GM23248 (cell line): ENCODE data around the gene PAIP1. TPM values are rescaled to one million over a fixed set of nuclear protein-coding genes. Genes with fewer than 3 reads are reported as not detected.

Experiments
- DNase-seq: peaks from one replicate; pipeline ENCODE4 v3.0.0-alpha.2; 2015
- H2AFZ ChIP-seq: fragments of 200-600 bp; sonication (generic); 2 replicates; pipeline ENCODE4 v1.6.1; 2016; ENCODE audit warnings: antibody characterized with exemption
- H3F3A ChIP-seq: fragments of 200-600 bp; sonication (generic); 2 replicates; pipeline ENCODE4 v1.6.1; 2016; ENCODE audit warnings: mild to moderate bottlenecking, antibody characterized with exemption, mixed run types; ENCODE audit not compliant: insufficient read depth
- H3K27ac ChIP-seq: fragments of 200-600 bp; sonication (generic); 2 replicates; pipeline ENCODE4 v1.5.1; 2016; ENCODE audit warnings: mild to moderate bottlenecking
- H3K27me3 ChIP-seq: fragments of 200-600 bp; sonication (generic); replicated peaks from 2 replicates; pipeline ENCODE4 v1.6.1; 2016; ENCODE audit warnings: mild to moderate bottlenecking; ENCODE audit not compliant: insufficient read depth
- H3K36me3 ChIP-seq: fragments of 200-600 bp; sonication (generic); 2 replicates; pipeline ENCODE4 v1.6.1; 2016; ENCODE audit warnings: low read depth, mild to moderate bottlenecking
- H3K4me1 ChIP-seq: fragments of 200-600 bp; sonication (generic); 2 replicates; pipeline ENCODE4 v1.6.1; 2016; ENCODE audit warnings: mild to moderate bottlenecking; ENCODE audit not compliant: insufficient read depth
- H3K4me2 ChIP-seq: fragments of 200-600 bp; sonication (generic); one replicate; pipeline ENCODE4 v1.6.1; 2016; ENCODE audit warnings: mild to moderate bottlenecking; ENCODE audit not compliant: unreplicated experiment
- H3K4me3 ChIP-seq: fragments of 200-600 bp; sonication (generic); 2 replicates; pipeline ENCODE4 v1.5.1; 2016; ENCODE audit warnings: mild to moderate bottlenecking
- H3K79me2 ChIP-seq: fragments of 200-600 bp; sonication (generic); 2 replicates; pipeline ENCODE4 v1.6.1; 2016; ENCODE audit warnings: mild to moderate bottlenecking; ENCODE audit not compliant: insufficient read depth
- H3K9ac ChIP-seq: fragments of 200-600 bp; sonication (generic); 2 replicates; pipeline ENCODE4 v1.6.1; 2016; ENCODE audit warnings: mild to moderate bottlenecking
- H3K9me2 ChIP-seq: fragments of 200-600 bp; sonication (generic); 2 replicates; pipeline ENCODE4 v1.6.1; 2016; ENCODE audit warnings: mixed run types, mild to moderate bottlenecking, moderate library complexity; ENCODE audit not compliant: insufficient read depth
- H3K9me3 ChIP-seq: fragments of 200-600 bp; sonication (generic); one replicate; pipeline ENCODE4 v1.6.1; 2017; ENCODE audit warnings: low read depth
- H4K20me1 ChIP-seq: fragments of 200-600 bp; sonication (generic); 2 replicates; pipeline ENCODE4 v1.6.0; 2016; ENCODE audit not compliant: insufficient read depth
- EZH2 ChIP-seq: fragments of 200-600 bp; sonication (generic); IDR thresholded peaks from 2 replicates; pipeline ENCODE4 v1.6.1; 2018; ENCODE audit warnings: antibody characterized with exemption, mild to moderate bottlenecking; ENCODE audit not compliant: insufficient read depth, poor library complexity, severe bottlenecking
- EZH2phosphoT487 ChIP-seq: fragments of 200-600 bp; sonication (generic); IDR thresholded peaks from 2 replicates; pipeline ENCODE4 v1.6.1; 2018; ENCODE audit warnings: antibody characterized with exemption, moderate library complexity, mild to moderate bottlenecking, low read depth; ENCODE audit not compliant: insufficient read depth
- WGBS, 2 experiments: methylation state at CpG; one replicate each; pipeline ENCODE4 v1.1.6; 2015 to 2017; ENCODE audit warnings: low lambda C conversion rate in 2 of 2, low coverage in 1 of 2; ENCODE audit errors: missing lambda C conversion rate in 2 of 2; 5-methylcytosine and 5-hydroxymethylcytosine counted together
- in situ Hi-C: fragments of 300-500 bp; cut with MboI; formaldehyde crosslinking; loops from 2 replicates; pipeline ENCODE4 v1.15.0; 2020
- polyA plus RNA-seq: library from polyadenylated mRNA; unstranded; fragments of >200 nt; fragmentation: Nextera tagmentation; extraction: Ambion mirVana; gene quantifications from 2 replicates; pipeline ENCODE4 v1.2.1, GENCODE V29; 2016
- total RNA-seq: library from RNA; depleted of rRNA; stranded (reverse); fragments of >200 nt; shearing (Covaris generic); gene quantifications from 2 replicates; pipeline ENCODE4 v1.2.3, GENCODE V29; 2014

Gene PAIP1
- total and polyA plus RNA-seq, 2 experiments from 2014 or later = 91.1 to 135 TPM

GRCh38 chr5:43567967-43568366 is 11.1 kb upstream of the PAIP1 start:
- no peak overlapping the region for H2AFZ ChIP-seq
- no peaks in the 10 kb centered on the region for H3K36me3 ChIP-seq
- H3K4me3 ChIP-seq = no peak overlapping the region
- no peaks in the 10 kb centered on the region for H3K79me2 ChIP-seq
- no peak for TF ChIP-seq EZH2
- TF ChIP-seq EZH2phosphoT487 = no peak
- no peaks in the 10 kb centered on the region for H4K20me1 ChIP-seq
- peaks cover 12% of the 10 kb centered on the region for H3K4me1 ChIP-seq
- H3K4me2 ChIP-seq = no peak overlapping the region
- no peak overlapping the region for H3K9ac ChIP-seq
- H3F3A ChIP-seq = peaks cover 5% of the 10 kb centered on the region; the same call in 1 of the 2 replicates
- DNase-seq = no peak
- H3K9me3 ChIP-seq = no peaks in the 10 kb centered on the region
- in situ Hi-C loops = no loop called here
- no peaks in the 10 kb centered on the region for H3K27me3 ChIP-seq
- WGBS, 2 experiments = 79 to 85% methylated on average over 3 of the region's 3 CpGs
- no peak overlapping the region for H3K27ac ChIP-seq
- no peaks in the 10 kb centered on the region for H3K9me2 ChIP-seq

- TF ChIP-seq EZH2 (no peak), EZH2phosphoT487 (no peak)
- no peaks in the 10 kb centered on the region for H3K9me3 ChIP-seq
- no peaks in the 10 kb centered on the region for H3F3A ChIP-seq
- H3K36me3 ChIP-seq = no peaks in the 10 kb centered on the region
- H3K4me2 ChIP-seq = no peak overlapping the region
- H4K20me1 ChIP-seq = no peaks in the 10 kb centered on the region
- no peaks in the 10 kb centered on the region for H3K27me3 ChIP-seq
- H3K9me2 ChIP-seq = no peaks in the 10 kb centered on the region
- DNase-seq = no peak
- WGBS, 2 experiments = 74 to 76% methylated on average over 5 of the region's 5 CpGs
- no peak overlapping the region for H3K4me3 ChIP-seq
- H3K9ac ChIP-seq = no peak overlapping the region
- H3K79me2 ChIP-seq = no peaks in the 10 kb centered on the region
- no peaks in the 10 kb centered on the region for H3K4me1 ChIP-seq
- no peak overlapping the region for H3K27ac ChIP-seq
- in situ Hi-C loops = no loop called here
- H2AFZ ChIP-seq = no peak overlapping the region
These were observed 8.2 kb upstream of the PAIP1 start for GRCh38 chr5:43565043-43565442.

GRCh38 chr5:43564289-43564850 is 7.5 kb upstream of the PAIP1 start:
- H3K4me2 ChIP-seq = no peak overlapping the region
- H3K27me3 ChIP-seq = no peaks in the 10 kb centered on the region
- no peaks in the 10 kb centered on the region for H3K9me3 ChIP-seq
- H3K4me3 ChIP-seq = no peak overlapping the region
- no peaks in the 10 kb centered on the region for H3K4me1 ChIP-seq
- TF ChIP-seq EZH2phosphoT487 (no peak), EZH2 (no peak)
- H3K27ac ChIP-seq = no peak overlapping the region
- no peak for DNase-seq
- in situ Hi-C loops = no loop called here
- H3K9ac ChIP-seq = no peak overlapping the region
- H2AFZ ChIP-seq = no peak overlapping the region
- H3K9me2 ChIP-seq = no peaks in the 10 kb centered on the region
- no peaks in the 10 kb centered on the region for H3F3A ChIP-seq
- H3K36me3 ChIP-seq = no peaks in the 10 kb centered on the region
- 65 to 70% methylated on average over 5 of the region's 5 CpGs for WGBS, 2 experiments
- H3K79me2 ChIP-seq = no peaks in the 10 kb centered on the region
- no peaks in the 10 kb centered on the region for H4K20me1 ChIP-seq

GRCh38 chr5:43563321-43563720 is 6.4 kb upstream of the PAIP1 start:
- no peaks in the 10 kb centered on the region for H3K27me3 ChIP-seq
- no peaks in the 10 kb centered on the region for H3K79me2 ChIP-seq
- no peak for DNase-seq
- in situ Hi-C loops = no loop called here
- H3K9me2 ChIP-seq = no peaks in the 10 kb centered on the region
- no peaks in the 10 kb centered on the region for H3F3A ChIP-seq
- H3K4me2 ChIP-seq = no peak overlapping the region
- no peak overlapping the region for H3K4me3 ChIP-seq
- no peak overlapping the region for H3K9ac ChIP-seq
- TF ChIP-seq EZH2phosphoT487 (no peak), EZH2 (no peak)
- H3K27ac ChIP-seq = no peak overlapping the region
- no peak overlapping the region for H2AFZ ChIP-seq
- H3K9me3 ChIP-seq = no peaks in the 10 kb centered on the region
- 30 to 44% methylated on average over 3 of the region's 3 CpGs for WGBS, 2 experiments
- H4K20me1 ChIP-seq = no peaks in the 10 kb centered on the region
- no peaks in the 10 kb centered on the region for H3K36me3 ChIP-seq
- no peaks in the 10 kb centered on the region for H3K4me1 ChIP-seq

GRCh38 chr5:43561356-43561755 is 4.5 kb upstream of the PAIP1 start:
- peak; percentile 41 for DNase-seq
- in situ Hi-C loops = no loop called here
- H3K36me3 ChIP-seq = no peaks in the 10 kb centered on the region

More at GRCh38 chr5:43561356-43561755, 4.5 kb upstream of the PAIP1 start:
- H3K9me2 ChIP-seq = no peaks in the 10 kb centered on the region
- no peak overlapping the region for H2AFZ ChIP-seq
- no peaks in the 10 kb centered on the region for H3K4me1 ChIP-seq
- no peaks in the 10 kb centered on the region for H3F3A ChIP-seq
- H3K27ac ChIP-seq = no peak overlapping the region
- H4K20me1 ChIP-seq = no peaks in the 10 kb centered on the region
- no peak overlapping the region for H3K9ac ChIP-seq
- H3K79me2 ChIP-seq = peaks cover 10% of the 10 kb centered on the region
- H3K4me2 ChIP-seq = no peak overlapping the region
- no peaks in the 10 kb centered on the region for H3K9me3 ChIP-seq
- TF ChIP-seq EZH2 (no peak), EZH2phosphoT487 (no peak)
- H3K4me3 ChIP-seq = no peak overlapping the region
- H3K27me3 ChIP-seq = no peaks in the 10 kb centered on the region
